Left cardiac atrium (tissue), 4 donors: ENCODE data around the gene PPP1R17. TPM values are rescaled to one million over a fixed set of nuclear protein-coding genes. Genes with fewer than 3 reads are reported as not detected.

Experiments
- ATAC-seq, 2 donors: fragments of 200-7000 bp; cut with Tn5 transposase; one replicate each; pipeline ENCODE4 v1.9.1; 2020; ENCODE audit warnings: mild to moderate bottlenecking in 2 of 2, moderate library complexity in 2 of 2
- DNase-seq: peaks from one replicate; pipeline ENCODE4 v3.0.0-alpha.2; 2020
- intact Hi-C, 2 donors: fragments of 100-400 bp; cut with DNase I; formaldehyde crosslinking; loops; one replicate each; pipeline versions ENCODE4 v1.14.1 to v1.15.1; 2022 to 2023
- total RNA-seq, 2 donors: library from RNA; stranded (reverse); fragmentation: NEBNext Ultra II Directional; extraction: Animal tissue kit (Norgen Biotek cat#: 25700); gene quantifications; one replicate each; pipeline ENCODE4 v1.2.1, GENCODE V29; 2021
- donor health status: DM: no; HTN: yes; CAD: no.
- donor health status: DM: no; HTN: yes; CAD: no; lungs with severe emphysema.
- donor health status: DM: yes; HTN: yes; CAD: no.
- donor health status: Dilated cardiomyopathy.

PPP1R17 gene
- total RNA-seq, 2 donors from 2014 or later = not detected

- no peak for DNase-seq
- ATAC-seq = peak in 1 of 2 donors; percentile 76
- intact Hi-C loops = no loop called here
These were observed 9.0 kb downstream of the PPP1R17 start for GRCh38 chr7:31695859-31696614.

- DNase-seq (no peak), ATAC-seq (no peak)
- intact Hi-C loops = no loop called here
These were observed 12.0 kb downstream of the PPP1R17 start for GRCh38 chr7:31699050-31699449.

GRCh38 chr7:31702354-31702753 is 15.3 kb downstream of the PPP1R17 start:
- intact Hi-C loops = no loop called here
- DNase-seq (no peak), ATAC-seq (no peak)

- intact Hi-C loops = no loop called here
- DNase-seq (no peak), ATAC-seq (no peak)
These were observed 18.4 kb downstream of the PPP1R17 start for GRCh38 chr7:31705377-31705776.

- DNase-seq (no peak), ATAC-seq (no peak)
- intact Hi-C loops = no loop called here
These were observed 20.1 kb downstream of the PPP1R17 start for GRCh38 chr7:31707089-31707488.

GRCh38 chr7:31710171-31710570 is 23.2 kb downstream of the PPP1R17 start:
- intact Hi-C loops = no loop called here

GRCh38 chr7:31716355-31716754 is 29.3 kb downstream of the PPP1R17 start:
- no peak for ATAC-seq
- DNase-seq = no peak
- intact Hi-C loops = no loop called here

More at GRCh38 chr7:31710171-31710570, 23.2 kb downstream of the PPP1R17 start:
- ATAC-seq (no peak), DNase-seq (no peak)

- intact Hi-C loops = no loop called here
- no peak for ATAC-seq
- no peak for DNase-seq
These were observed 33.4 kb downstream of the PPP1R17 start for GRCh38 chr7:31720366-31720765.

- ATAC-seq (no peak), DNase-seq (no peak)
- intact Hi-C loops = no loop called here
These were observed 37.7 kb downstream of the PPP1R17 start for GRCh38 chr7:31724696-31725095.

- DNase-seq (no peak), ATAC-seq (no peak)
- intact Hi-C loops = no loop called here
These were observed 42.3 kb downstream of the PPP1R17 start for GRCh38 chr7:31729195-31729804.

- ATAC-seq (no peak), DNase-seq (no peak)
- intact Hi-C loops = loop anchor here (2.0 to 10.0 kb wide), 3 partner anchors 90 to 597 kb away; no protein-coding TSS in a partner anchor
These were observed 47.4 kb downstream of the PPP1R17 start for GRCh38 chr7:31734456-31734855.

GRCh38 chr7:31735991-31736982 is 49.3 kb downstream of the PPP1R17 start:
- ATAC-seq = peak; percentile 60 to 68
- peak; percentile 36 for DNase-seq
- intact Hi-C loops = loop anchor here (2.0 to 10.0 kb wide), 3 partner anchors 91 to 601 kb away; no protein-coding TSS in a partner anchor

GRCh38 chr7:31741852-31742251 is 54.8 kb downstream of the PPP1R17 start:
- ATAC-seq (no peak), DNase-seq (no peak)
- intact Hi-C loops = loop anchor here (5.0 to 10.0 kb wide), 3 partner anchors 460 to 735 kb away; no protein-coding TSS in a partner anchor

- peak; percentile 72 to 77 for ATAC-seq
- intact Hi-C loops = loop anchor here (2.0 to 10.0 kb wide), 4 partner anchors 458 to 733 kb away; no protein-coding TSS in a partner anchor
- peak; percentile 60 for DNase-seq
These were observed 57.4 kb downstream of the PPP1R17 start for GRCh38 chr7:31744294-31744874.

- ATAC-seq (peak in 1 of 2 donors; percentile 19), DNase-seq (no peak)
- intact Hi-C loops = loop anchor here in 1 of 2 donors (10.0 kb wide), 1 partner anchor 597 kb away; no protein-coding TSS in a partner anchor
These were observed 60.5 kb downstream of the PPP1R17 start for GRCh38 chr7:31747553-31747952.

- no peak for DNase-seq
- intact Hi-C loops = loop anchor here in 1 of 2 donors (10.0 kb wide), 1 partner anchor 597 kb away; no protein-coding TSS in a partner anchor
- ATAC-seq = no peak
These were observed 61.1 kb downstream of the PPP1R17 start for GRCh38 chr7:31748084-31748483.

- ATAC-seq (no peak), DNase-seq (no peak)
- intact Hi-C loops = no loop called here
These were observed 64.7 kb downstream of the PPP1R17 start for GRCh38 chr7:31751726-31752125.
